OCI-LY1 (cell line): ENCODE results near the gene TMEM62.

Experiments used
- H2AFZ ChIP-seq: fragments of 200-600 bp; sonication (generic), shearing (Covaris generic); 2 replicates; pipeline ENCODE4 v1.6.0; 2014; ENCODE audit warnings: antibody characterized with exemption, mild to moderate bottlenecking, low read length
- H3F3A ChIP-seq: fragments of 200-600 bp; sonication (generic), shearing (Covaris generic); 2 replicates; pipeline ENCODE4 v1.6.0; 2014; ENCODE audit warnings: mild to moderate bottlenecking, antibody characterized with exemption, low read length, moderate library complexity; ENCODE audit not compliant: insufficient read depth
- H3K27ac ChIP-seq: fragments of 200-600 bp; sonication (generic); 2 replicates; pipeline ENCODE4 v1.5.1; 2014; ENCODE audit warnings: low read length, mixed run types, mild to moderate bottlenecking, low read depth; ENCODE audit not compliant: poor library complexity, severe bottlenecking
- H3K27me3 ChIP-seq: fragments of 200-600 bp; sonication (generic); 2 replicates; pipeline ENCODE4 v1.6.0; 2014; ENCODE audit warnings: antibody characterized with exemption, mild to moderate bottlenecking, low read length, moderate library complexity; ENCODE audit not compliant: insufficient read depth
- H3K36me3 ChIP-seq: fragments of 200-600 bp; sonication (generic); 2 replicates; pipeline ENCODE4 v1.6.1; 2014; ENCODE audit warnings: mild to moderate bottlenecking, antibody characterized with exemption, low read length, moderate library complexity, mixed read lengths; ENCODE audit not compliant: insufficient read depth
- H3K4me1 ChIP-seq: fragments of 200-600 bp; sonication (generic); 2 replicates; pipeline ENCODE4 v1.5.1; 2014; ENCODE audit warnings: mild to moderate bottlenecking, low read length, moderate library complexity; ENCODE audit not compliant: insufficient read depth, severe bottlenecking
- H3K4me2 ChIP-seq: fragments of 200-600 bp; sonication (generic), shearing (Covaris generic); 2 replicates; pipeline ENCODE4 v1.6.1; 2014; ENCODE audit warnings: low read length
- H3K4me3 ChIP-seq: fragments of 200-600 bp; sonication (generic); 2 replicates; pipeline ENCODE4 v1.5.1; 2014; ENCODE audit warnings: low read length, low read depth, mild to moderate bottlenecking, mixed read lengths; ENCODE audit not compliant: poor library complexity, severe bottlenecking
- H3K79me2 ChIP-seq: fragments of 200-600 bp; shearing (Covaris generic); 2 replicates; pipeline ENCODE4 v1.6.1; 2016; ENCODE audit warnings: mixed run types, low read length, mixed read lengths; ENCODE audit not compliant: insufficient read depth
- H3K9ac ChIP-seq: fragments of 200-600 bp; sonication (generic), shearing (Covaris generic); 2 replicates; pipeline ENCODE4 v1.6.1; 2014; ENCODE audit warnings: mild to moderate bottlenecking, low read length, mixed read lengths
- H3K9me2 ChIP-seq: fragments of 200-600 bp; sonication (generic), shearing (Covaris generic); 2 replicates; pipeline ENCODE4 v1.6.1; 2014; ENCODE audit warnings: low read depth, mild to moderate bottlenecking, low read length, mixed read lengths
- H3K9me3 ChIP-seq: fragments of 200-600 bp; shearing (Covaris generic); 2 replicates; pipeline ENCODE4 v1.6.1; 2014; ENCODE audit warnings: low read length, mixed read lengths
- H4K20me1 ChIP-seq: fragments of 200-600 bp; sonication (generic), shearing (Covaris generic); 2 replicates; pipeline ENCODE4 v1.6.0; 2016; ENCODE audit warnings: mild to moderate bottlenecking, low read length; ENCODE audit not compliant: insufficient read depth
- CTCF ChIP-seq: fragments of 200-600 bp; sonication (generic), shearing (Covaris generic); IDR thresholded peaks from 2 replicates; pipeline ENCODE4 v1.5.1; 2017; ENCODE audit warnings: mild to moderate bottlenecking, antibody characterized with exemption, low read length, moderate library complexity, mixed read lengths
- EZH2 ChIP-seq: fragments of 200-600 bp; sonication (generic), shearing (Covaris generic); IDR thresholded peaks from 2 replicates; pipeline ENCODE4 v1.8.0; 2017; ENCODE audit warnings: borderline replicate concordance, mixed run types, mild to moderate bottlenecking, antibody characterized with exemption, low read length, moderate library complexity, mixed read lengths

TMEM62 gene

GRCh38 chr15:43184407-43185124 is 51.2 kb downstream of the TMEM62 start:
- Histone ChIP-seq H3K9me3 (no peaks in the 10 kb centered on the region), H3K9me2 (no peaks in the 10 kb centered on the region), H3K27me3 (no peaks in the 10 kb centered on the region), H2AFZ (no peak overlapping the region), H3K79me2 (peaks cover 10% of the 10 kb centered on the region), H3K4me2 (no peak overlapping the region; the same call in 1 of the 2 replicates), H3F3A (no peaks in the 10 kb centered on the region), H4K20me1 (no peaks in the 10 kb centered on the region), H3K4me3 (peak overlapping the region; percentile 78), H3K27ac (peak overlapping the region; percentile 33), H3K9ac (no peak overlapping the region), H3K4me1 (peaks cover 18% of the 10 kb centered on the region), H3K36me3 (peaks cover 19% of the 10 kb centered on the region; the same call in 1 of the 2 replicates)
- TF ChIP-seq EZH2 = no peak
- TF ChIP-seq CTCF = no peak

- no peak within 1 kb of the TSS for H2AFZ ChIP-seq
- H3K9ac ChIP-seq = peak within 1 kb of the TSS; percentile 74
- H3K27ac ChIP-seq = peak within 1 kb of the TSS; percentile 71
- H3K27me3 ChIP-seq = no peaks in the 10 kb centered on the region
- H3K4me2 ChIP-seq = peak within 1 kb of the TSS; percentile 99
- H3K4me3 ChIP-seq = peak within 1 kb of the TSS; percentile 78
- peaks cover 10% of the 10 kb centered on the region for H3K79me2 ChIP-seq
- peak; percentile 52; the same call in 1 of the 2 replicates for TF ChIP-seq CTCF
- no peak for TF ChIP-seq EZH2
- no peaks in the 10 kb centered on the region for H3K9me3 ChIP-seq
- H4K20me1 ChIP-seq = no peaks in the 10 kb centered on the region
- peaks cover 18% of the 10 kb centered on the region for H3K4me1 ChIP-seq
- peaks cover 26% of the 10 kb centered on the region; the same call in 1 of the 2 replicates for H3K36me3 ChIP-seq
- no peaks in the 10 kb centered on the region for H3K9me2 ChIP-seq
- H3F3A ChIP-seq = no peaks in the 10 kb centered on the region
Observed at GRCh38 chr15:43185157-43186002, 52.0 kb downstream of the TMEM62 start, which contains the start of gene CCNDBP1. Gene CCNDBP1, plus strand, starts transcription at chr15:43185403. Its CDS starts 96 bp downstream, at chr15:43185499.

GRCh38 chr15:43186003-43186353 is 52.6 kb downstream of the TMEM62 start:
- Histone ChIP-seq H3K27me3 (no peaks in the 10 kb centered on the region), H3K36me3 (peaks cover 31% of the 10 kb centered on the region; the same call in 1 of the 2 replicates), H3K4me3 (peak overlapping the region; percentile 78), H3K4me2 (peak overlapping the region; percentile 99), H3K4me1 (peaks cover 18% of the 10 kb centered on the region), H3K9me2 (no peaks in the 10 kb centered on the region), H3K9ac (peak overlapping the region; percentile 74), H3F3A (no peaks in the 10 kb centered on the region), H3K9me3 (no peaks in the 10 kb centered on the region), H3K79me2 (peaks cover 10% of the 10 kb centered on the region), H4K20me1 (no peaks in the 10 kb centered on the region), H2AFZ (no peak overlapping the region), H3K27ac (peak overlapping the region; percentile 71)
- TF ChIP-seq CTCF (no peak), EZH2 (no peak)
